ENCODE measurements around the gene OR2S2. TPM values are rescaled to one million over a fixed set of nuclear protein-coding genes. Genes with fewer than 3 reads are reported as not detected.

OR2S2 gene
- total RNA-seq, 1 donor from 2014 or later: not detected

- H3F3A ChIP-seq (ENCODE audit: low read depth): peaks cover 5% of the 10 kb centered on the region
- no peak overlapping the region for H3K9ac ChIP-seq
- DNase-seq (ENCODE audit: low spot score): no peak
- H3K9me3 ChIP-seq (ENCODE audit: low read depth): no peaks in the 10 kb centered on the region
- TF ChIP-seq CTCF (IDR thresholded peaks at IDR 0.05) (no peak), EZH2 (IDR thresholded peaks at IDR 0.05) (no peak), EZH2phosphoT487 (IDR thresholded peaks at IDR 0.05) (no peak)
- H3K79me2 ChIP-seq (ENCODE audit: low read depth): no peaks in the 10 kb centered on the region
- no peaks in the 10 kb centered on the region for H3K27me3 Mint-ChIP-seq (ENCODE audit: insufficient read depth, low read depth)
- H3K4me2 ChIP-seq: no peak overlapping the region
- peaks cover 8% of the 10 kb centered on the region for H3K4me1 Mint-ChIP-seq
- H3K27ac Mint-ChIP-seq: no peak overlapping the region
- no peak overlapping the region for H3K4me3 ChIP-seq
- H3K4me1 ChIP-seq: no peaks in the 10 kb centered on the region
- no peaks in the 10 kb centered on the region for H3K27me3 ChIP-seq
- H3K36me3 Mint-ChIP-seq: no peaks in the 10 kb centered on the region
- H3K9me3 Mint-ChIP-seq: no peaks in the 10 kb centered on the region
- H3K4me3 Mint-ChIP-seq: no peak overlapping the region
- H3K27ac ChIP-seq: no peak overlapping the region
- no peaks in the 10 kb centered on the region for H3K36me3 ChIP-seq
- no peak overlapping the region for H2AFZ ChIP-seq (replicated peaks)
- H4K20me1 ChIP-seq (ENCODE audit: low read depth): no peaks in the 10 kb centered on the region
Observed at GRCh38 chr9:35919212-35920008, 38.5 kb downstream of the OR2S2 start.

GRCh38 chr9:35918780-35919179 is 39.2 kb downstream of the OR2S2 start:
- Histone ChIP-seq H3K27me3 (no peaks in the 10 kb centered on the region), H3K27ac (no peak overlapping the region), H3K79me2 (ENCODE audit: low read depth) (no peaks in the 10 kb centered on the region), H3F3A (ENCODE audit: low read depth) (peaks cover 11% of the 10 kb centered on the region), H3K9ac (no peak overlapping the region), H3K4me1 (no peaks in the 10 kb centered on the region), H3K9me3 (ENCODE audit: low read depth) (no peaks in the 10 kb centered on the region), H4K20me1 (ENCODE audit: low read depth) (no peaks in the 10 kb centered on the region), H3K4me3 (no peak overlapping the region), H3K4me2 (no peak overlapping the region), H3K36me3 (no peaks in the 10 kb centered on the region), H2AFZ (replicated peaks) (no peak overlapping the region)
- H3K4me1 Mint-ChIP-seq: peaks cover 2% of the 10 kb centered on the region
- H3K27me3 Mint-ChIP-seq (ENCODE audit: insufficient read depth, low read depth): no peaks in the 10 kb centered on the region
- no peak overlapping the region for H3K27ac Mint-ChIP-seq
- TF ChIP-seq CTCF (IDR thresholded peaks at IDR 0.05) (no peak), EZH2phosphoT487 (IDR thresholded peaks at IDR 0.05) (no peak), EZH2 (IDR thresholded peaks at IDR 0.05) (no peak)
- H3K4me3 Mint-ChIP-seq: no peak overlapping the region
- H3K9me3 Mint-ChIP-seq: no peaks in the 10 kb centered on the region
- DNase-seq (ENCODE audit: low spot score): no peak
- H3K36me3 Mint-ChIP-seq: no peaks in the 10 kb centered on the region

GRCh38 chr9:35917261-35917660 is 40.7 kb downstream of the OR2S2 start:
- Histone ChIP-seq H3K4me2 (no peak overlapping the region), H3K36me3 (no peaks in the 10 kb centered on the region), H3K79me2 (ENCODE audit: low read depth) (no peaks in the 10 kb centered on the region), H3K4me3 (no peak overlapping the region), H3K9ac (no peak overlapping the region), H3K4me1 (no peaks in the 10 kb centered on the region), H2AFZ (replicated peaks) (no peak overlapping the region), H3K27me3 (no peaks in the 10 kb centered on the region), H3F3A (ENCODE audit: low read depth) (peaks cover 17% of the 10 kb centered on the region), H3K9me3 (ENCODE audit: low read depth) (no peaks in the 10 kb centered on the region), H3K27ac (no peak overlapping the region), H4K20me1 (ENCODE audit: low read depth) (no peaks in the 10 kb centered on the region)
- H3K27ac Mint-ChIP-seq: no peak overlapping the region
- no peaks in the 10 kb centered on the region for H3K36me3 Mint-ChIP-seq
- DNase-seq (ENCODE audit: low spot score): no peak
- no peaks in the 10 kb centered on the region for H3K4me1 Mint-ChIP-seq
- H3K9me3 Mint-ChIP-seq: no peaks in the 10 kb centered on the region
- no peak overlapping the region for H3K4me3 Mint-ChIP-seq
- TF ChIP-seq EZH2 (IDR thresholded peaks at IDR 0.05) (no peak), EZH2phosphoT487 (IDR thresholded peaks at IDR 0.05) (no peak), CTCF (IDR thresholded peaks at IDR 0.05) (no peak)
- no peaks in the 10 kb centered on the region for H3K27me3 Mint-ChIP-seq (ENCODE audit: insufficient read depth, low read depth)
